OCI-LY1 (cell line): ENCODE results near the gene PLAC9.

Experiments used
- EZH2 ChIP-seq: fragments of 200-600 bp; sonication (generic), shearing (Covaris generic); IDR thresholded peaks from 2 replicates; pipeline ENCODE4 v1.8.0; 2017; ENCODE audit warnings: borderline replicate concordance, mixed run types, mild to moderate bottlenecking, antibody characterized with exemption, low read length, moderate library complexity, mixed read lengths
- TF ChIP-seq, protein P1 (sequence below): fragments of 200-600 bp; sonication (generic), shearing (Covaris generic); IDR thresholded peaks from 2 replicates; pipeline ENCODE4 v1.5.1; 2017; ENCODE audit warnings: mild to moderate bottlenecking, antibody characterized with exemption, low read length, moderate library complexity, mixed read lengths

DNA sequence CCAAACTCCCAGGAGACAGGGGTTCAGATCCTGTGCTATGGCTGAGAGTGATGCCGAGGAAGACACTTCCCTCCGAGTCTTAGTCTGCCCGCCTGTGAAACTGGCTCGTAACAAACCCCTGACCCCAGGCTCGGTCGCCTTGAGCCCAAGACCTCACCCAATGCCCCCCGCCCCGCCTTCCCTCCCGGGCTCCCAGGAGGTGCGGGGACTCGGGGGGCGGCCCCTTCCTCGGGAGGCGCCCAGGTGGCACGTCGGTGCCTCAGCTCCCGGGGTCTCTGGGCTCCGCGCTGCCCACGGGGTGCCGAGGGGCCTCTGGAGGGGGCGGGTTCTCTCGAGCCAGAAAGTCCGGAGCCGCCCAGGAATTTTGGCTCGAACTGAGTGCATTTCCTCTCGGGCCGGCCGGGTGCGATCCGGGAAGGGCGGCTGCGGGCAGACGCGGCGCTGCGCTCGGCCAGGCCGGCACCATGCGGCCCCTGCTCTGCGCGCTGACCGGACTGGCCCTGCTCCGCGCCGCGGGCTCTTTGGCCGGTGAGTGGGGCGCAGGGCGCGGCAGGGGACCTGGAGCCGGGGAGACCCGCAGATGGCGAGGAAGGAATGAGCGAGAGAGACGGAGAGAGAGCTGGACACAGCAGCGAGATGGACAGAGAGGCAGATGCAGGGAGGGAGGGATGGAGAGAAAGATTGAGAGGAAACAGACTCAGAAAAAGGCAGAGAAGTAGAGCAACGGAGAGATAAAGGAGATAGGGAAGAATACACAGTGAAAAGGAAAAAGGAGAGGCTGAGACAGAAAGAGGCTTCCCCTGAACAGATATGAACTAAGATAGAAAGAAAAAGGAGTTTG lies at the start of gene PLAC9:
- TF ChIP-seq, protein P1, sequence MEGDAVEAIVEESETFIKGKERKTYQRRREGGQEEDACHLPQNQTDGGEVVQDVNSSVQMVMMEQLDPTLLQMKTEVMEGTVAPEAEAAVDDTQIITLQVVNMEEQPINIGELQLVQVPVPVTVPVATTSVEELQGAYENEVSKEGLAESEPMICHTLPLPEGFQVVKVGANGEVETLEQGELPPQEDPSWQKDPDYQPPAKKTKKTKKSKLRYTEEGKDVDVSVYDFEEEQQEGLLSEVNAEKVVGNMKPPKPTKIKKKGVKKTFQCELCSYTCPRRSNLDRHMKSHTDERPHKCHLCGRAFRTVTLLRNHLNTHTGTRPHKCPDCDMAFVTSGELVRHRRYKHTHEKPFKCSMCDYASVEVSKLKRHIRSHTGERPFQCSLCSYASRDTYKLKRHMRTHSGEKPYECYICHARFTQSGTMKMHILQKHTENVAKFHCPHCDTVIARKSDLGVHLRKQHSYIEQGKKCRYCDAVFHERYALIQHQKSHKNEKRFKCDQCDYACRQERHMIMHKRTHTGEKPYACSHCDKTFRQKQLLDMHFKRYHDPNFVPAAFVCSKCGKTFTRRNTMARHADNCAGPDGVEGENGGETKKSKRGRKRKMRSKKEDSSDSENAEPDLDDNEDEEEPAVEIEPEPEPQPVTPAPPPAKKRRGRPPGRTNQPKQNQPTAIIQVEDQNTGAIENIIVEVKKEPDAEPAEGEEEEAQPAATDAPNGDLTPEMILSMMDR: no peak
- no peak for TF ChIP-seq EZH2
